ENCODE measurements around the gene MAP1B.

GRCh38 chr5:72194846-72195245, 87.6 kb downstream of the MAP1B start:
- TF ChIP-seq CTCF (conservative IDR thresholded peaks at IDR 0.05) (no peak), EZH2 (IDR thresholded peaks at IDR 0.05; ENCODE audit: low read depth) (no peak)
